IMR-90 (cell line): ENCODE results near the gene MUC6. TPM values are rescaled to one million over a fixed set of nuclear protein-coding genes. Genes with fewer than 3 reads are reported as not detected.

Experiments used
- ATAC-seq: fragments of 200-7000 bp; cut with Tn5 transposase; 2 replicates; pipeline ENCODE4 v1.9.1; 2020; ENCODE audit warnings: low read depth, mild to moderate bottlenecking, moderate library complexity
- BruUV-seq: library from RNA; stranded (reverse); fragments of 400-500 nt; replicated peaks from 2 replicates; lab custom pipeline; 2021; lab: Mats Ljungman, UMichigan
- CTCF ChIA-PET: fragments of 300-600 bp; formaldehyde crosslinking; extraction: SDS; loops from one replicate; lab custom pipeline; 2021; ENCODE audit warnings: antibody characterized with exemption; lab: Yijun Ruan, JAX
- POLR2A ChIA-PET: fragments of 300-600 bp; sonication (Branson Sonifier 250); formaldehyde crosslinking; loops from one replicate; lab custom pipeline; 2022; ENCODE audit warnings: antibody characterized with exemption; ENCODE audit not compliant: unreplicated experiment; lab: Charles Lee
- DNase-seq: peaks from one replicate; pipeline ENCODE4 v3.0.0; 2013
- H2AFZ ChIP-seq: replicated peaks from 2 replicates; pipeline ENCODE3; 2013; ENCODE audit warnings: low read length, mild to moderate bottlenecking; ENCODE audit not compliant: poor library complexity
- H2AK5ac ChIP-seq: 2 replicates; pipeline ENCODE4 v1.6.1; 2013; ENCODE audit warnings: low read depth, low read length, inconsistent platforms
- H2AK9ac ChIP-seq: replicated peaks from 2 replicates; pipeline ENCODE3; 2013; ENCODE audit warnings: mild to moderate bottlenecking, low read depth, low read length, moderate library complexity; ENCODE audit not compliant: poor library complexity
- H2BK120ac ChIP-seq: 2 replicates; pipeline ENCODE4 v1.6.1; 2013; ENCODE audit warnings: low read depth, low read length, inconsistent platforms
- H2BK15ac ChIP-seq: 3 replicates; pipeline ENCODE4 v1.6.1; 2013; ENCODE audit warnings: low read depth, low read length, inconsistent platforms
- H2BK20ac ChIP-seq: 2 replicates; pipeline ENCODE4 v1.6.1; 2013; ENCODE audit warnings: low read depth, mild to moderate bottlenecking, inconsistent platforms, low read length, moderate library complexity
- H2BK5ac ChIP-seq: 2 replicates; pipeline ENCODE4 v1.6.1; 2013; ENCODE audit warnings: mild to moderate bottlenecking, low read depth, low read length, inconsistent platforms; ENCODE audit not compliant: poor library complexity, severe bottlenecking
- H3K14ac ChIP-seq: replicated peaks from 2 replicates; pipeline ENCODE4 v1.6.1; 2013; ENCODE audit warnings: low read depth, low read length, inconsistent platforms
- H3K18ac ChIP-seq: 2 replicates; pipeline ENCODE4 v1.6.1; 2013; ENCODE audit warnings: low read depth, low read length, control low read depth
- H3K23ac ChIP-seq: 2 replicates; pipeline ENCODE4 v1.6.1; 2013; ENCODE audit warnings: low read depth, low read length, inconsistent platforms
- H3K27ac ChIP-seq: 2 replicates; pipeline ENCODE4 v1.5.1; 2013; ENCODE audit warnings: mild to moderate bottlenecking, control low read depth, low read length; ENCODE audit not compliant: insufficient read depth
- H3K27me3 ChIP-seq: 2 replicates; pipeline ENCODE4 v1.6.1; 2013; ENCODE audit warnings: low read length; ENCODE audit not compliant: control insufficient read depth, insufficient read depth
- H3K36me3 ChIP-seq: 2 replicates; pipeline ENCODE4 v1.6.1; 2013; ENCODE audit warnings: low read length, mixed read lengths; ENCODE audit not compliant: control insufficient read depth, insufficient read depth
- H3K4ac ChIP-seq: 2 replicates; pipeline ENCODE4 v1.6.1; 2013; ENCODE audit warnings: low read depth, low read length, inconsistent platforms
- H3K4me1 ChIP-seq: 2 replicates; pipeline ENCODE4 v1.6.1; 2013; ENCODE audit warnings: low read length, mixed read lengths; ENCODE audit not compliant: control insufficient read depth, insufficient read depth
- H3K4me2 ChIP-seq: 2 replicates; pipeline ENCODE4 v1.6.1; 2013; ENCODE audit warnings: low read depth, mild to moderate bottlenecking, control low read depth, low read length, moderate library complexity
- H3K4me3 ChIP-seq: 2 replicates; pipeline ENCODE4 v1.5.1; 2013; ENCODE audit warnings: low read depth, mild to moderate bottlenecking, control low read depth, low read length, moderate library complexity; ENCODE audit not compliant: insufficient read depth
- H3K56ac ChIP-seq: 2 replicates; pipeline ENCODE4 v1.6.1; 2013; ENCODE audit warnings: low read length, inconsistent platforms; ENCODE audit not compliant: insufficient read depth; ENCODE audit errors: extremely low read depth
- H3K79me1 ChIP-seq, 2 experiments: 2 replicates each; pipeline ENCODE4 v1.6.1; 2013; ENCODE audit warnings: low read length in 2 of 2, inconsistent platforms in 1 of 2, low read depth in 1 of 2
- H3K9ac ChIP-seq: 2 replicates; pipeline ENCODE4 v1.6.1; 2013; ENCODE audit warnings: low read depth, low read length, control low read depth
- H3K9me1 ChIP-seq: 2 replicates; pipeline ENCODE4 v1.6.1; 2013; ENCODE audit warnings: low read length, inconsistent platforms; ENCODE audit not compliant: insufficient read depth
- H3K9me3 ChIP-seq: 2 replicates; pipeline ENCODE4 v1.6.1; 2013; ENCODE audit warnings: low read length; ENCODE audit not compliant: control insufficient read depth, insufficient read depth
- H4K20me1 ChIP-seq: 2 replicates; pipeline ENCODE4 v1.6.1; 2013; ENCODE audit warnings: low read length, inconsistent platforms; ENCODE audit not compliant: insufficient read depth
- H4K5ac ChIP-seq: 2 replicates; pipeline ENCODE4 v1.6.1; 2013; ENCODE audit warnings: mild to moderate bottlenecking, low read depth, low read length, control low read depth
- H4K8ac ChIP-seq, 2 experiments: 2 replicates each; pipeline ENCODE4 v1.6.1; 2013; ENCODE audit warnings: low read depth in 2 of 2, low read length in 2 of 2, control low read depth in 1 of 2, inconsistent platforms in 1 of 2
- H4K91ac ChIP-seq: 2 replicates; pipeline ENCODE4 v1.6.1; 2013; ENCODE audit warnings: low read depth, low read length, inconsistent platforms; ENCODE audit not compliant: insufficient read depth
- CEBPB ChIP-seq: IDR thresholded peaks from 2 replicates; pipeline ENCODE4 v1.6.1; 2012; ENCODE audit warnings: low read depth, low read length, improper control_type of control experiment
- CHD1 ChIP-seq: IDR thresholded peaks from 2 replicates; pipeline ENCODE4 v1.6.1; 2012; ENCODE audit warnings: low read depth, low read length, improper control_type of control experiment
- MAFK ChIP-seq: IDR thresholded peaks from 2 replicates; pipeline ENCODE4 v1.6.1; 2012; ENCODE audit warnings: low read depth, low read length, improper control_type of control experiment
- MAZ ChIP-seq: IDR thresholded peaks from 2 replicates; pipeline ENCODE4 v1.6.1; 2012; ENCODE audit warnings: low read depth, mild to moderate bottlenecking, low read length, improper control_type of control experiment, moderate library complexity, borderline replicate concordance
- MXI1 ChIP-seq: IDR thresholded peaks from 2 replicates; pipeline ENCODE4 v1.6.1; 2012; ENCODE audit warnings: low read depth, mild to moderate bottlenecking, low read length, moderate library complexity, borderline replicate concordance
- NFE2L2 ChIP-seq: fragments of 150-350 bp; IDR thresholded peaks from 2 replicates; pipeline ENCODE4 v1.6.1; 2016; ENCODE audit warnings: low read depth, mild to moderate bottlenecking, low read length
- POLR2A ChIP-seq: IDR thresholded peaks from 2 replicates; pipeline ENCODE4 v1.6.1; 2012; ENCODE audit warnings: mild to moderate bottlenecking, low read depth, low read length
- RAD21 ChIP-seq: IDR thresholded peaks from 2 replicates; pipeline ENCODE4 v1.6.1; 2012; ENCODE audit warnings: low read length, improper control_type of control experiment
- RFX5 ChIP-seq: IDR thresholded peaks from 2 replicates; pipeline ENCODE4 v1.8.0; 2012; ENCODE audit warnings: low read depth, mild to moderate bottlenecking, low read length, moderate library complexity
- SMC3 ChIP-seq: fragments of 150-350 bp; IDR thresholded peaks from 2 replicates; pipeline ENCODE4 v1.6.1; 2016; ENCODE audit warnings: low read depth, mild to moderate bottlenecking, antibody characterized with exemption, low read length, moderate library complexity
- USF2 ChIP-seq: fragments of 150-350 bp; IDR thresholded peaks from 2 replicates; pipeline ENCODE4 v1.6.1; 2017; ENCODE audit warnings: mild to moderate bottlenecking, antibody characterized with exemption, low read length, low read depth
- WGBS, 2 experiments: methylation state at CpG; one replicate each; pipeline versions ENCODE4 v1.1.5 to v1.1.7; 2013; ENCODE audit warnings: missing lambda C conversion rate in 2 of 2; ENCODE audit not compliant: insufficient read length in 1 of 2; ENCODE audit errors: extremely low coverage in 2 of 2; 5-methylcytosine and 5-hydroxymethylcytosine counted together
- dilution Hi-C: fragments of 300-500 bp; cut with HindIII; formaldehyde crosslinking; loops from one replicate; pipeline ENCODE4 v1.14.3; 2018; ENCODE audit warnings: low sequenced_read_pairs; ENCODE audit not compliant: unreplicated experiment
- in situ Hi-C: fragments of 300-500 bp; cut with MboI; formaldehyde crosslinking; loops from 3 replicates; pipeline ENCODE4 v1.14.3; 2019; ENCODE audit warnings: low sequenced_read_pairs, inconsistent platforms, mixed read lengths
- intact Hi-C: fragments of 100-400 bp; cut with micrococcal nuclease; formaldehyde crosslinking; loops from 2 replicates; pipeline ENCODE4 v1.10.0; 2022
- polyA plus RNA-seq, 3 experiments: library from polyadenylated mRNA; depleted of rRNA; stranded (reverse); fragments of >200 nt; gene quantifications; 2 replicates each; pipeline ENCODE4 v1.2.3, GENCODE V29; 2012; ENCODE audit warnings: low replicate concordance in 1 of 3
- total RNA-seq: library from RNA; depleted of rRNA; stranded (reverse); fragments of >200 nt; gene quantifications from 2 replicates; pipeline ENCODE4 v1.2.3, GENCODE V29; 2012

The MUC6 gene
- total and polyA plus RNA-seq, 2 of the 4 experiments (the other 2 are of a cell fraction) = not detected

- no peak for DNase-seq
- no peak overlapping the region for H3K27ac ChIP-seq
- H3K18ac ChIP-seq = no peak overlapping the region
- no peak overlapping the region for H4K8ac ChIP-seq
- peaks cover 22 to 57% of the 10 kb centered on the region in 2 experiments for H3K79me1 ChIP-seq
- H4K91ac ChIP-seq = no peak overlapping the region
- H2BK15ac ChIP-seq = no peak overlapping the region
- ChIA-PET CTCF (no interaction called here), POLR2A (no interaction called here)
- no peaks in the 10 kb centered on the region for H3K9me3 ChIP-seq
- no TSS peak for BruUV-seq
- ATAC-seq = no peak
- H2AFZ ChIP-seq = no peak overlapping the region
- no peak overlapping the region for H2AK9ac ChIP-seq
- peaks cover 6% of the 10 kb centered on the region; the same call in 1 of the 2 replicates for H3K9me1 ChIP-seq
- H3K4me3 ChIP-seq = no peak overlapping the region
- H4K20me1 ChIP-seq = peaks cover 43% of the 10 kb centered on the region
- no CpG with 5 or more reads among the region's 9 CpGs for WGBS, 2 experiments
- H3K36me3 ChIP-seq = peaks cover 42% of the 10 kb centered on the region
- no peak overlapping the region for H2AK5ac ChIP-seq
- intact Hi-C loops = loop anchor here (5.0 kb wide), 1 partner anchor 37 kb away; no protein-coding TSS in a partner anchor
- dilution Hi-C loops = no loop called here
- in situ Hi-C loops = no loop called here
- no peak overlapping the region for H3K9ac ChIP-seq
- H3K14ac ChIP-seq = no peak overlapping the region
- no peak overlapping the region for H3K4me2 ChIP-seq
- TF ChIP-seq CEBPB (no peak), CHD1 (no peak), RFX5 (no peak), NFE2L2 (no peak), MAZ (no peak), MAFK (no peak), RAD21 (no peak), SMC3 (no peak), MXI1 (no peak), USF2 (no peak), POLR2A (no peak)
- no peak overlapping the region for H3K56ac ChIP-seq
- H2BK20ac ChIP-seq = no peak overlapping the region
- no peak overlapping the region for H2BK120ac ChIP-seq
- peaks cover 5% of the 10 kb centered on the region for H3K4me1 ChIP-seq
- H4K5ac ChIP-seq = no peak overlapping the region
- H3K4ac ChIP-seq = no peak overlapping the region
- no peaks in the 10 kb centered on the region for H3K27me3 ChIP-seq
- no peak overlapping the region for H2BK5ac ChIP-seq
- H3K23ac ChIP-seq = no peak overlapping the region
These were observed 66.8 kb downstream of the MUC6 start for GRCh38 chr11:969651-970205.
